Ishikawa (cell line): ENCODE results near the gene TMEM51.

ENCODE experiments used
- EGR1 ChIP-seq: IDR thresholded peaks from 2 replicates; pipeline ENCODE4 v1.6.1; 2012
- EP300 ChIP-seq: IDR thresholded peaks from 2 replicates; pipeline ENCODE4 v1.6.1; 2012; ENCODE audit warnings: borderline replicate concordance
- MAX ChIP-seq: IDR thresholded peaks from 2 replicates; pipeline ENCODE4 v1.6.1; 2012
- NFIC ChIP-seq: IDR thresholded peaks from 2 replicates; pipeline ENCODE4 v1.6.1; 2012
- RAD21 ChIP-seq: IDR thresholded peaks from 2 replicates; pipeline ENCODE4 v1.6.1; 2012; ENCODE audit warnings: low read depth
- REST ChIP-seq: IDR thresholded peaks from 2 replicates; pipeline ENCODE4 v1.6.1; 2012; ENCODE audit warnings: low read depth, mild to moderate bottlenecking
- TAF1 ChIP-seq: IDR thresholded peaks from 2 replicates; pipeline ENCODE4 v1.6.1; 2012; ENCODE audit warnings: low read depth, mild to moderate bottlenecking
- TCF12 ChIP-seq: IDR thresholded peaks from 2 replicates; pipeline ENCODE4 v1.6.1; 2012; ENCODE audit warnings: low read depth
- TEAD4 ChIP-seq: IDR thresholded peaks from 2 replicates; pipeline ENCODE4 v1.6.1; 2012

- TF ChIP-seq EP300 (no peak), RAD21 (no peak), EGR1 (no peak), MAX (no peak), TCF12 (no peak), REST (no peak), TAF1 (no peak), NFIC (no peak), TEAD4 (no peak)
Observed at GRCh38 chr1:15238789-15239188, 85.2 kb downstream of the TMEM51 start.
